ENCODE measurements around the gene PKD1.

PKD1 gene

GRCh38 chr16:2135770-2136490, at the start of gene PKD1:
Gene PKD1 (minus strand): TSS chr16:2135898. CDS start chr16:2135689, 209 bp downstream.
- DNase-seq, result peak; percentile 98 to 99 (median 98)

GRCh38 chr16:2184962-2185361, 49.3 kb upstream of the PKD1 start:
- DNase-seq, result no peak

GRCh38 chr16:2184346-2184745, 48.6 kb upstream of the PKD1 start:
- no peak for DNase-seq

- DNase-seq, result no peak
Observed at GRCh38 chr16:2183671-2184070, 48.0 kb upstream of the PKD1 start.

- no peak for DNase-seq
Observed at GRCh38 chr16:2181952-2182351, 46.3 kb upstream of the PKD1 start.

- no peak for DNase-seq
Observed at GRCh38 chr16:2180962-2181923, 45.5 kb upstream of the PKD1 start.

- DNase-seq, result no peak
Observed at GRCh38 chr16:2180461-2180860, 44.8 kb upstream of the PKD1 start.

- no peak for DNase-seq
Observed at GRCh38 chr16:2179576-2179975, 43.9 kb upstream of the PKD1 start.

GRCh38 chr16:2179107-2179501, 43.4 kb upstream of the PKD1 start:
- no peak for DNase-seq

GRCh38 chr16:2178321-2179106, 42.8 kb upstream of the PKD1 start:
- DNase-seq, result no peak

GRCh38 chr16:2177561-2177960, 41.9 kb upstream of the PKD1 start:
- DNase-seq, result no peak

- DNase-seq, result no peak
Observed at GRCh38 chr16:2177101-2177500, 41.4 kb upstream of the PKD1 start.

- DNase-seq, result no peak
Observed at GRCh38 chr16:2176047-2176446, 40.3 kb upstream of the PKD1 start.

- DNase-seq, result no peak
Observed at GRCh38 chr16:2175454-2175853, 39.8 kb upstream of the PKD1 start.

GRCh38 chr16:2174396-2175131, 38.9 kb upstream of the PKD1 start:
- DNase-seq, result no peak

GRCh38 chr16:2173916-2174315, 38.2 kb upstream of the PKD1 start:
- DNase-seq, result no peak

- no peak for DNase-seq
Observed at GRCh38 chr16:2173366-2173765, 37.7 kb upstream of the PKD1 start.

- DNase-seq, result no peak
Observed at GRCh38 chr16:2172688-2173335, 37.1 kb upstream of the PKD1 start.

GRCh38 chr16:2171601-2172178, 36.0 kb upstream of the PKD1 start:
- no peak for DNase-seq

- DNase-seq, result no peak
Observed at GRCh38 chr16:2170587-2171435, 35.1 kb upstream of the PKD1 start.

GRCh38 chr16:2170080-2170479, 34.4 kb upstream of the PKD1 start:
- DNase-seq, result no peak
